Neural progenitor cell (in vitro differentiated cells): Measurements from ENCODE around the gene SFT2D3. TPM values are rescaled to one million over a fixed set of nuclear protein-coding genes. Genes with fewer than 3 reads are reported as not detected.

Experiments
- DNase-seq: peaks from one replicate; pipeline ENCODE4 v3.0.0-alpha.2; 2016; ENCODE audit warnings: low spot score
- H2AFZ ChIP-seq: fragments of 200-600 bp; sonication (generic); replicated peaks from 2 replicates; pipeline ENCODE4 v1.6.1; 2016; ENCODE audit warnings: antibody characterized with exemption
- H3F3A ChIP-seq: fragments of 200-600 bp; sonication (generic); 2 replicates; pipeline ENCODE4 v1.6.1; 2016; ENCODE audit warnings: antibody characterized with exemption, low read depth
- H3K27ac ChIP-seq: fragments of 200-600 bp; sonication (generic); 2 replicates; pipeline ENCODE4 v1.5.1; 2016; ENCODE audit warnings: mild to moderate bottlenecking
- H3K27me3 ChIP-seq: fragments of 200-600 bp; sonication (generic); 2 replicates; pipeline ENCODE4 v1.6.1; 2016; ENCODE audit warnings: mild to moderate bottlenecking, moderate library complexity
- H3K36me3 ChIP-seq: fragments of 200-600 bp; sonication (generic); 2 replicates; pipeline ENCODE4 v1.5.1; 2016
- H3K4me1 ChIP-seq: fragments of 200-600 bp; sonication (generic); 2 replicates; pipeline ENCODE4 v1.6.1; 2016; ENCODE audit warnings: mixed run types
- H3K4me2 ChIP-seq: fragments of 200-600 bp; sonication (generic); 2 replicates; pipeline ENCODE4 v1.6.1; 2016
- H3K4me3 ChIP-seq: fragments of 200-600 bp; sonication (generic); 2 replicates; pipeline ENCODE4 v1.5.1; 2016
- H3K79me2 ChIP-seq: fragments of 200-600 bp; sonication (generic); 2 replicates; pipeline ENCODE4 v1.6.1; 2016; ENCODE audit warnings: low read depth
- H3K9ac ChIP-seq: fragments of 200-600 bp; sonication (generic); 2 replicates; pipeline ENCODE4 v1.6.1; 2016
- H3K9me3 ChIP-seq: fragments of 200-600 bp; sonication (generic); 2 replicates; pipeline ENCODE4 v1.5.1; 2016; ENCODE audit warnings: low read depth
- H4K20me1 ChIP-seq: fragments of 200-600 bp; sonication (generic); 2 replicates; pipeline ENCODE4 v1.6.1; 2016; ENCODE audit warnings: low read depth
- H3K27ac Mint-ChIP-seq: 3 replicates; pipeline ENCODE4 v1.8.0; 2021; ENCODE audit warnings: mixed read lengths
- H3K27me3 Mint-ChIP-seq: 2 replicates; pipeline ENCODE4 v1.8.0; 2022; ENCODE audit warnings: low read depth, mild to moderate bottlenecking, inconsistent platforms, moderate library complexity, mixed read lengths; ENCODE audit not compliant: insufficient read depth
- H3K36me3 Mint-ChIP-seq: 3 replicates; pipeline ENCODE4 v1.8.0; 2021; ENCODE audit warnings: mixed read lengths
- H3K4me1 Mint-ChIP-seq: 3 replicates; pipeline ENCODE4 v1.8.0; 2021; ENCODE audit warnings: mixed read lengths
- H3K4me3 Mint-ChIP-seq: 3 replicates; pipeline ENCODE4 v1.8.0; 2021; ENCODE audit warnings: mild to moderate bottlenecking, moderate library complexity, mixed read lengths
- H3K9me3 Mint-ChIP-seq: 3 replicates; pipeline ENCODE4 v1.8.0; 2020; ENCODE audit warnings: mixed read lengths
- CTCF ChIP-seq: fragments of 200-600 bp; sonication (generic); IDR thresholded peaks from 2 replicates; pipeline ENCODE4 v1.5.1; 2017; ENCODE audit warnings: antibody characterized with exemption, mild to moderate bottlenecking
- EZH2 ChIP-seq: fragments of 200-600 bp; sonication (generic); IDR thresholded peaks from 2 replicates; pipeline ENCODE4 v1.6.1; 2017; ENCODE audit warnings: antibody characterized with exemption, mild to moderate bottlenecking, moderate library complexity
- EZH2phosphoT487 ChIP-seq: fragments of 200-600 bp; sonication (generic); IDR thresholded peaks from 2 replicates; pipeline ENCODE4 v1.6.1; 2017; ENCODE audit warnings: antibody characterized with exemption
- total RNA-seq: library from RNA; depleted of rRNA; stranded (reverse); fragments of >200 nt; gene quantifications from 2 replicates; pipeline ENCODE4 v1.2.3, GENCODE V29; 2015; ENCODE audit warnings: low replicate concordance

The SFT2D3 gene
- total RNA-seq, 1 donor from 2014 or later: 30.6 TPM

- no peaks in the 10 kb centered on the region for H4K20me1 ChIP-seq
- no peaks in the 10 kb centered on the region for H3F3A ChIP-seq
- no peak overlapping the region for H3K27ac ChIP-seq
- peaks cover 4% of the 10 kb centered on the region for H3K4me1 ChIP-seq
- peaks cover 19% of the 10 kb centered on the region for H3K27me3 Mint-ChIP-seq
- no peaks in the 10 kb centered on the region for H3K9me3 Mint-ChIP-seq
- no peaks in the 10 kb centered on the region for H3K79me2 ChIP-seq
- no peak overlapping the region for H3K4me3 ChIP-seq
- H2AFZ ChIP-seq: no peak overlapping the region
- H3K27me3 ChIP-seq: peaks cover 29% of the 10 kb centered on the region
- no peaks in the 10 kb centered on the region for H3K9me3 ChIP-seq
- H3K4me1 Mint-ChIP-seq: peaks cover 33% of the 10 kb centered on the region
- H3K36me3 ChIP-seq: no peaks in the 10 kb centered on the region
- H3K36me3 Mint-ChIP-seq: no peaks in the 10 kb centered on the region
- H3K4me2 ChIP-seq: no peak overlapping the region
- DNase-seq: no peak
- no peak overlapping the region for H3K27ac Mint-ChIP-seq
- TF ChIP-seq EZH2phosphoT487 (no peak), EZH2 (no peak), CTCF (no peak)
- H3K9ac ChIP-seq: no peak overlapping the region
- H3K4me3 Mint-ChIP-seq: no peak overlapping the region
These were observed 20.5 kb upstream of the SFT2D3 start for GRCh38 chr2:127680706-127681287.

DNA sequence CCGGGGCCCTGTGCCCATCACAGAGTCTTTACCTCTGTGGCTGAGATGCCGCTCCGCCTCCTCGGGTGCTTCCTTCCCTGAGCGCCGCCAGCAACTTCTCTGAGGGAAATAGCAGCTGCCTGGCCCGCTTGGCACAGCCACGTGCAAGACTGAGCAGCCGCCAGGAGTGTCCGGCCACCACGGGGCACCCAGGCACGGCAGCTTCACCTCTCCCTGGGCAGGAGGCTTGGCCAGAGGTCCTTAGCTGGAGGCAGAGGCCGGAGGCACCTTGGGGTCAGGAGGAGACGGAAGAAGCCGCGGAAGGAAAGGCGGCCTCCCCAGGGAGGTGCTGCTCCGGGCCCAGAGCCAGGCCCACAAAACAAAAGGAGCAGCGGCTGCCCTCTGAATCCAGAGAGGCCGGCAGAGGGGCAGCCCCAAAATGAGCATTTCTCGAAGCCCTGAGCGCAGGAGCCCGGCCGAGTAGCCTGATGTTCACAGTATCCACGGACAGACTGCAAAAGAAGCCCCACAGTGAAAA is 20.0 kb upstream of the SFT2D3 start:
- no peaks in the 10 kb centered on the region for H3F3A ChIP-seq
- H3K9ac ChIP-seq: no peak overlapping the region
- H3K27ac Mint-ChIP-seq: no peak overlapping the region
- no peak overlapping the region for H3K4me3 Mint-ChIP-seq
- H3K4me3 ChIP-seq: no peak overlapping the region
- H3K36me3 Mint-ChIP-seq: no peaks in the 10 kb centered on the region
- H3K9me3 Mint-ChIP-seq: no peaks in the 10 kb centered on the region
- H3K27me3 ChIP-seq: peaks cover 24% of the 10 kb centered on the region
- H3K4me1 ChIP-seq: no peaks in the 10 kb centered on the region
- TF ChIP-seq EZH2phosphoT487 (no peak), EZH2 (no peak), CTCF (no peak)
- no peak overlapping the region for H3K27ac ChIP-seq
- peaks cover 30% of the 10 kb centered on the region for H3K4me1 Mint-ChIP-seq
- H4K20me1 ChIP-seq: no peaks in the 10 kb centered on the region
- H2AFZ ChIP-seq: no peak overlapping the region
- H3K27me3 Mint-ChIP-seq: peaks cover 16% of the 10 kb centered on the region
- H3K79me2 ChIP-seq: no peaks in the 10 kb centered on the region
- H3K4me2 ChIP-seq: peak overlapping the region; percentile 37
- no peak for DNase-seq
- H3K9me3 ChIP-seq: no peaks in the 10 kb centered on the region
- H3K36me3 ChIP-seq: no peaks in the 10 kb centered on the region

DNA sequence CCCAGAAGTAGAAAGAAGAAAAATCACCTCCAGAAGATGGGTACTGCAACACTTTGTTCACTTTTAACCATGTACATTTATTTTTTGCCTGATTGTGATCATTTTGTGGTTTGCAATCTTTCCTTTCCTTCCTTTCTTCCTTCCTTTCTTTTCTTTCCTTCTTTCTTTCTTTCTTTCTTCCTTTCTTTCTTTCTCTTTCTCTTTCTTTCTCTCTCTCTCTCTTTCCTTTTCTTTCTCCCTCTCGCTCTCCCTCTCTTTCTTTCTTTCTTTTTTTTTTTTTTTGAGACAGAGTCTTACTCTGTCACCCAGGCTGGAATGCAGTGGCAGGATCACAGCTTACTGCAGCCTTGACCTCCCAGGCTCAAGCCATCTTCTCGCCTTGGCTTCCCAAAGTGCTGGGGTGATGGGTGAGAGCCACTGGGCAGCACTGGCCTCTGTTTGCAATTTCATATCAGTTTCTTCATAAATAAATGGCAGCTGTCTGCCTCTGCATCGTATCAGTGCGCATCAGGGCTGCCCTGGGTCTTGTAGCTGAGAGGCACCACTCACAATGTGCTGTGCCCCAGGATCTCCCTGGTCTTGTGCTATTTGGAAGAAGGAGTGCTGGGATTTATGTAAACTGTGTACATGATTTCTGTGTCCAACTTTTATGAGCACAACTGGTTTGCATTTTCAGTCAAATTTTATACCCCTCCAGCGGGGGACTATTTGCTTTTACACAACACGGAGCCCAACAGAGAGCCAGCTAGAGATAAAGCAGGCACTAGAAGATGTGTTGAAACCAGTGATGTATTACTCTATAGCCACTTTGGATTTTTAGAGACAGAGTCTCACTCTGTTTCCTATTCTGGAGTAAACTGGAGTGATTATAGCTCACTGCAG is 19.1 kb upstream of the SFT2D3 start:
- Histone ChIP-seq H3K9me3 (no peaks in the 10 kb centered on the region), H3K36me3 (no peaks in the 10 kb centered on the region), H3F3A (no peaks in the 10 kb centered on the region), H3K27me3 (peaks cover 15% of the 10 kb centered on the region), H3K9ac (no peak overlapping the region), H3K27ac (no peak overlapping the region), H3K79me2 (no peaks in the 10 kb centered on the region), H3K4me1 (no peaks in the 10 kb centered on the region), H3K4me2 (no peak overlapping the region), H3K4me3 (no peak overlapping the region), H4K20me1 (no peaks in the 10 kb centered on the region), H2AFZ (no peak overlapping the region)
- Mint-ChIP-seq H3K36me3 (no peaks in the 10 kb centered on the region), H3K9me3 (no peaks in the 10 kb centered on the region), H3K4me1 (peaks cover 27% of the 10 kb centered on the region), H3K4me3 (no peak overlapping the region), H3K27ac (no peak overlapping the region), H3K27me3 (peaks cover 10% of the 10 kb centered on the region)
- TF ChIP-seq EZH2phosphoT487 (no peak), CTCF (no peak), EZH2 (no peak)
- no peak for DNase-seq
